Activated naive CD8-positive, alpha-beta T cell treated with anti-CD3 and anti-CD28 coated beads, Interleukin-2, amount 10 ng/mL, durations not matched to agents 7 days and 5 days (primary cell): ENCODE measurements around the gene IGLL5. TPM values are rescaled to one million over a fixed set of nuclear protein-coding genes. Genes with fewer than 3 reads are reported as not detected.

Source experiments
- ATAC-seq: fragments of 150-1000 bp; cut with Tn5 transposase; one replicate; pipeline ENCODE4 v1.10.0; 2021; ENCODE audit warnings: low read depth, moderate library complexity
- POLR2A ChIA-PET: fragments of 350-600 bp; sonication (Branson Sonifier 250); formaldehyde crosslinking; loops from one replicate; lab custom pipeline; 2021; ENCODE audit warnings: antibody characterized with exemption; lab: Charles Lee
- DNase-seq: peaks from one replicate; pipeline ENCODE4 v3.0.0; 2021
- H3K27ac Mint-ChIP-seq: one replicate; pipeline ENCODE4 v1.8.0; 2022; ENCODE audit warnings: mild to moderate bottlenecking, mixed read lengths
- H3K27me3 Mint-ChIP-seq: one replicate; pipeline ENCODE4 v1.8.0; 2022; ENCODE audit warnings: mild to moderate bottlenecking, moderate library complexity, mixed read lengths
- H3K36me3 Mint-ChIP-seq: one replicate; pipeline ENCODE4 v1.8.0; 2021; ENCODE audit warnings: mild to moderate bottlenecking, mixed read lengths
- H3K4me1 Mint-ChIP-seq: one replicate; pipeline ENCODE4 v1.8.0; 2021; ENCODE audit warnings: mixed read lengths
- H3K4me3 Mint-ChIP-seq: one replicate; pipeline ENCODE4 v1.8.0; 2022; ENCODE audit warnings: mild to moderate bottlenecking, moderate library complexity, mixed read lengths
- H3K9me3 Mint-ChIP-seq: one replicate; pipeline ENCODE4 v1.8.0; 2021; ENCODE audit warnings: mixed read lengths
- total RNA-seq, 2 experiments: library from RNA; stranded (reverse); gene quantifications; one replicate each; pipeline ENCODE4 v1.2.3, GENCODE V29; 2021

Gene IGLL5
- not detected for total RNA-seq

- Mint-ChIP-seq H3K4me3 (no peak within 1 kb of the TSS), H3K27me3 (peaks cover 44% of the 10 kb centered on the region), H3K4me1 (peaks cover 8% of the 10 kb centered on the region), H3K27ac (no peak within 1 kb of the TSS), H3K36me3 (no peaks in the 10 kb centered on the region), H3K9me3 (no peaks in the 10 kb centered on the region)
- no peak for ATAC-seq
- POLR2A ChIA-PET, result no interaction called here
- DNase-seq, result peak; percentile 25
These were observed at the start of gene IGLL5 for GRCh38 chr22:22887621-22888503. Gene IGLL5 (plus strand): TSS chr22:22887816. CDS start chr22:22888054, 238 bp downstream.

- peak overlapping the region; percentile 35 for H3K27ac Mint-ChIP-seq
- DNase-seq (no peak), ATAC-seq (peak; percentile 61)
- peaks cover 10% of the 10 kb centered on the region for H3K4me1 Mint-ChIP-seq
- H3K36me3 Mint-ChIP-seq, result peaks cover 1% of the 10 kb centered on the region
- H3K27me3 Mint-ChIP-seq, result peaks cover 14% of the 10 kb centered on the region
- POLR2A ChIA-PET, result interaction anchor here (2.5 kb wide), 1 partner anchor 20 kb away, joined by 10 read pairs; no protein-coding TSS in a partner anchor
- H3K9me3 Mint-ChIP-seq, result no peaks in the 10 kb centered on the region
- no peak overlapping the region for H3K4me3 Mint-ChIP-seq
These were observed 49.3 kb upstream of the IGLL5 start for GRCh38 chr22:22838148-22838786.

- DNase-seq (no peak), ATAC-seq (no peak)
- Mint-ChIP-seq H3K4me1 (peaks cover 14% of the 10 kb centered on the region), H3K27ac (no peak overlapping the region), H3K36me3 (peaks cover 1% of the 10 kb centered on the region), H3K9me3 (no peaks in the 10 kb centered on the region), H3K27me3 (peaks cover 16% of the 10 kb centered on the region), H3K4me3 (no peak overlapping the region)
- POLR2A ChIA-PET, result interaction anchor here (2.5 kb wide), 1 partner anchor 21 kb away, joined by 10 read pairs; no protein-coding TSS in a partner anchor
These were observed 47.9 kb upstream of the IGLL5 start for GRCh38 chr22:22839570-22840314.

GRCh38 chr22:22840780-22841179 lies 46.8 kb upstream of the IGLL5 start:
- no peak overlapping the region for H3K27ac Mint-ChIP-seq
- peaks cover 14% of the 10 kb centered on the region for H3K4me1 Mint-ChIP-seq
- H3K27me3 Mint-ChIP-seq, result peaks cover 12% of the 10 kb centered on the region
- no peaks in the 10 kb centered on the region for H3K9me3 Mint-ChIP-seq
- H3K4me3 Mint-ChIP-seq, result no peak overlapping the region
- H3K36me3 Mint-ChIP-seq, result peaks cover 1% of the 10 kb centered on the region
- ATAC-seq (no peak), DNase-seq (no peak)
- POLR2A ChIA-PET, result no interaction called here

GRCh38 chr22:22841598-22841997 lies 46.0 kb upstream of the IGLL5 start:
- Mint-ChIP-seq H3K9me3 (no peaks in the 10 kb centered on the region), H3K36me3 (peaks cover 1% of the 10 kb centered on the region), H3K27ac (no peak overlapping the region), H3K4me1 (peaks cover 12% of the 10 kb centered on the region), H3K27me3 (peaks cover 16% of the 10 kb centered on the region), H3K4me3 (no peak overlapping the region)
- DNase-seq (no peak), ATAC-seq (no peak)
- POLR2A ChIA-PET, result no interaction called here

- ATAC-seq (no peak), DNase-seq (no peak)
- Mint-ChIP-seq H3K27me3 (peaks cover 17% of the 10 kb centered on the region), H3K4me3 (no peak overlapping the region), H3K4me1 (peaks cover 12% of the 10 kb centered on the region), H3K36me3 (peaks cover 1% of the 10 kb centered on the region), H3K9me3 (no peaks in the 10 kb centered on the region), H3K27ac (no peak overlapping the region)
- POLR2A ChIA-PET, result no interaction called here
These were observed 45.5 kb upstream of the IGLL5 start for GRCh38 chr22:22842085-22842484.

GRCh38 chr22:22843848-22844247 lies 43.8 kb upstream of the IGLL5 start:
- DNase-seq (no peak), ATAC-seq (no peak)
- no peaks in the 10 kb centered on the region for H3K9me3 Mint-ChIP-seq
- no peaks in the 10 kb centered on the region for H3K36me3 Mint-ChIP-seq
- no peak overlapping the region for H3K4me3 Mint-ChIP-seq
- no peak overlapping the region for H3K27ac Mint-ChIP-seq
- peaks cover 4% of the 10 kb centered on the region for H3K4me1 Mint-ChIP-seq
- peaks cover 24% of the 10 kb centered on the region for H3K27me3 Mint-ChIP-seq
- POLR2A ChIA-PET, result no interaction called here

GRCh38 chr22:22847241-22847640 lies 40.4 kb upstream of the IGLL5 start:
- no peaks in the 10 kb centered on the region for H3K9me3 Mint-ChIP-seq
- H3K27me3 Mint-ChIP-seq, result peaks cover 24% of the 10 kb centered on the region
- no peak overlapping the region for H3K4me3 Mint-ChIP-seq
- no peak overlapping the region for H3K27ac Mint-ChIP-seq
- DNase-seq (no peak), ATAC-seq (no peak)
- H3K4me1 Mint-ChIP-seq, result peaks cover 4% of the 10 kb centered on the region
- POLR2A ChIA-PET, result no interaction called here
- no peaks in the 10 kb centered on the region for H3K36me3 Mint-ChIP-seq

GRCh38 chr22:22848364-22848866 lies 39.2 kb upstream of the IGLL5 start:
- peaks cover 31% of the 10 kb centered on the region for H3K27me3 Mint-ChIP-seq
- H3K36me3 Mint-ChIP-seq, result no peaks in the 10 kb centered on the region
- H3K4me3 Mint-ChIP-seq, result no peak overlapping the region
- DNase-seq (peak; percentile 72), ATAC-seq (peak; percentile 77)
- no peaks in the 10 kb centered on the region for H3K9me3 Mint-ChIP-seq
- H3K4me1 Mint-ChIP-seq, result peaks cover 4% of the 10 kb centered on the region
- POLR2A ChIA-PET, result no interaction called here
- H3K27ac Mint-ChIP-seq, result no peak overlapping the region

GRCh38 chr22:22849640-22850610 lies 37.7 kb upstream of the IGLL5 start:
- H3K27ac Mint-ChIP-seq, result no peak overlapping the region
- no peaks in the 10 kb centered on the region for H3K9me3 Mint-ChIP-seq
- H3K4me1 Mint-ChIP-seq, result no peaks in the 10 kb centered on the region
- peaks cover 34% of the 10 kb centered on the region for H3K27me3 Mint-ChIP-seq
- H3K4me3 Mint-ChIP-seq, result no peak overlapping the region
- ATAC-seq (no peak), DNase-seq (no peak)
- POLR2A ChIA-PET, result no interaction called here
- H3K36me3 Mint-ChIP-seq, result no peaks in the 10 kb centered on the region

- POLR2A ChIA-PET, result no interaction called here
- Mint-ChIP-seq H3K4me3 (no peak overlapping the region), H3K36me3 (no peaks in the 10 kb centered on the region), H3K4me1 (no peaks in the 10 kb centered on the region), H3K27me3 (peaks cover 26% of the 10 kb centered on the region), H3K27ac (no peak overlapping the region), H3K9me3 (no peaks in the 10 kb centered on the region)
- DNase-seq (no peak), ATAC-seq (no peak)
These were observed 35.6 kb upstream of the IGLL5 start for GRCh38 chr22:22851969-22852368.

- no peak overlapping the region for H3K4me3 Mint-ChIP-seq
- no peaks in the 10 kb centered on the region for H3K9me3 Mint-ChIP-seq
- H3K27ac Mint-ChIP-seq, result no peak overlapping the region
- ATAC-seq, result no peak
- H3K27me3 Mint-ChIP-seq, result peaks cover 23% of the 10 kb centered on the region
- DNase-seq, result no peak
- POLR2A ChIA-PET, result no interaction called here
- H3K36me3 Mint-ChIP-seq, result no peaks in the 10 kb centered on the region
- no peaks in the 10 kb centered on the region for H3K4me1 Mint-ChIP-seq
These were observed 33.9 kb upstream of the IGLL5 start for GRCh38 chr22:22853713-22854112.
